HepG2 (cell line): ENCODE results near the gene PCIF1. TPM values are rescaled to one million over a fixed set of nuclear protein-coding genes. Genes with fewer than 3 reads are reported as not detected.

Experiments
- ASH2L ChIP-seq: fragments of 300-600, 200-600 bp; sonication (generic); IDR thresholded peaks from 2 replicates; pipeline ENCODE4 v1.7.0; 2017; ENCODE audit warnings: low read depth, mild to moderate bottlenecking, moderate library complexity, mixed read lengths, low read length; ENCODE audit not compliant: insufficient read length
- SRSF4 ChIP-seq: fragments of 200-400 bp; formaldehyde crosslinking; IDR thresholded peaks from one replicate; pipeline ENCODE4 v1.6.1; 2018; ENCODE audit warnings: mild to moderate bottlenecking, low read depth, low read length, moderate library complexity; ENCODE audit not compliant: poor library complexity, severe bottlenecking
- THAP11 ChIP-seq: IDR thresholded peaks from 2 replicates; pipeline ENCODE4 v1.6.1; 2016; ENCODE audit warnings: missing biosample characterization, missing genetic modification reagents
- ZNF30 ChIP-seq: sonication (generic); formaldehyde crosslinking; IDR thresholded peaks from 2 replicates; pipeline ENCODE4 v1.5.0; 2020; ENCODE audit warnings: mild to moderate bottlenecking, missing genetic modification reagents
- ZNF644 ChIP-seq: IDR thresholded peaks from 2 replicates; pipeline ENCODE4 v1.6.1; 2016; ENCODE audit warnings: low read depth
- ZNF670 ChIP-seq: sonication (generic); formaldehyde crosslinking; IDR thresholded peaks from 2 replicates; pipeline ENCODE4 v1.8.0; 2022; ENCODE audit warnings: mild to moderate bottlenecking, missing genetic modification reagents, borderline replicate concordance
- ZNF672 ChIP-seq: sonication (generic); formaldehyde crosslinking; IDR thresholded peaks from 2 replicates; pipeline ENCODE4 v1.8.1; 2022; ENCODE audit warnings: missing genetic modification reagents
- polyA plus RNA-seq, 8 experiments: library from polyadenylated mRNA; depleted of rRNA in 3 of 8; stranded (reverse) in 7 of 8; unstranded in 1 of 8; fragments of >200 nt; fragmentation: Illumina TruSeq in 4 of 8; extraction: Trizol in 4 of 8; gene quantifications; 2 replicates each; pipeline versions ENCODE4 v1.2.1 to v1.2.3, GENCODE V29; 2011 to 2016; ENCODE audit warnings: low read depth in 4 of 8, missing spikeins in 1 of 8, mixed read lengths in 1 of 8; ENCODE audit not compliant: insufficient read depth in 1 of 8
- total RNA-seq, 5 experiments: library from RNA; depleted of rRNA; stranded (reverse); fragments of >200 nt; fragmentation: Illumina TruSeq; extraction: Trizol; gene quantifications; 2 replicates each; pipeline ENCODE4 v1.2.3, GENCODE V29; 2016; ENCODE audit warnings: low read depth in 1 of 5
- TF ChIP-seq, protein P1 (sequence below): IDR thresholded peaks from 2 replicates; pipeline ENCODE4 v1.6.1; 2016
- TF ChIP-seq, protein P2 (sequence below): sonication (generic); formaldehyde crosslinking; IDR thresholded peaks from 2 replicates; pipeline ENCODE4 v1.5.0; 2020; ENCODE audit warnings: mild to moderate bottlenecking, missing genetic modification reagents
- TF ChIP-seq, protein P3 (sequence below): sonication (generic); formaldehyde crosslinking; IDR thresholded peaks from 2 replicates; pipeline ENCODE4 v1.4.0; 2020; ENCODE audit warnings: mild to moderate bottlenecking, missing genetic modification reagents
- TF ChIP-seq, protein P4 (sequence below): IDR thresholded peaks from 2 replicates; pipeline ENCODE4 v1.6.1; 2018; ENCODE audit warnings: missing genetic modification reagents
- TF ChIP-seq, protein P5 (sequence below): sonication (generic); formaldehyde crosslinking; IDR thresholded peaks from 2 replicates; pipeline ENCODE4 v1.4.0; 2020; ENCODE audit warnings: missing genetic modification reagents, mild to moderate bottlenecking, borderline replicate concordance
- TF ChIP-seq, protein P6 (sequence below): sonication (generic); formaldehyde crosslinking; IDR thresholded peaks from one replicate; pipeline ENCODE4 v1.5.1; 2020; ENCODE audit warnings: mild to moderate bottlenecking, missing genetic modification reagents; ENCODE audit errors: not compliant biosample characterization

Gene PCIF1
- total and polyA plus RNA-seq, 2 of the 13 experiments (the other 11 are each of a cell fraction or from before 2014, with no cell fraction given) = 20.9 to 24.4 TPM

DNA sequence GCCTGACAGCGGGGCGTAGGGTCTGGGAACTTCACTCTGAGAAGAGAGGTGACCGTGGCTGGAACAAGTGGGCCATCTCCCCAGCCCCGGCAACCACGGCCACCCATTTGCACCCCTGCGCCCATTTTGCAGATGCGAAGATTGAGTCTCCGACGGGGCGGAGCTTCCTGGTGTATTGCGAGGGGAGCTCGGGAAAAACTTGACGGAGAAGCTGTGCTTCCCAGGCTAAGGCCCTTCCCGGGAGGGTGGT is 36.9 kb downstream of the PCIF1 start (continued):
- TF ChIP-seq, protein P1, sequence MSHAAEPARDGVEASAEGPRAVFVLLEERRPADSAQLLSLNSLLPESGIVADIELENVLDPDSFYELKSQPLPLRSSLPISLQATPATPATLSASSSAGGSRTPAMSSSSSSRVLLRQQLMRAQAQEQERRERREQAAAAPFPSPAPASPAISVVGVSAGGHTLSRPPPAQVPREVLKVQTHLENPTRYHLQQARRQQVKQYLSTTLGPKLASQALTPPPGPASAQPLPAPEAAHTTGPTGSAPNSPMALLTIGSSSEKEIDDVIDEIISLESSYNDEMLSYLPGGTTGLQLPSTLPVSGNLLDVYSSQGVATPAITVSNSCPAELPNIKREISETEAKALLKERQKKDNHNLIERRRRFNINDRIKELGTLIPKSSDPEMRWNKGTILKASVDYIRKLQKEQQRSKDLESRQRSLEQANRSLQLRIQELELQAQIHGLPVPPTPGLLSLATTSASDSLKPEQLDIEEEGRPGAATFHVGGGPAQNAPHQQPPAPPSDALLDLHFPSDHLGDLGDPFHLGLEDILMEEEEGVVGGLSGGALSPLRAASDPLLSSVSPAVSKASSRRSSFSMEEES (CRISPR knock-in tag) = peak; percentile 72; the same call in 1 of the 2 replicates
- TF ChIP-seq, protein P2, sequence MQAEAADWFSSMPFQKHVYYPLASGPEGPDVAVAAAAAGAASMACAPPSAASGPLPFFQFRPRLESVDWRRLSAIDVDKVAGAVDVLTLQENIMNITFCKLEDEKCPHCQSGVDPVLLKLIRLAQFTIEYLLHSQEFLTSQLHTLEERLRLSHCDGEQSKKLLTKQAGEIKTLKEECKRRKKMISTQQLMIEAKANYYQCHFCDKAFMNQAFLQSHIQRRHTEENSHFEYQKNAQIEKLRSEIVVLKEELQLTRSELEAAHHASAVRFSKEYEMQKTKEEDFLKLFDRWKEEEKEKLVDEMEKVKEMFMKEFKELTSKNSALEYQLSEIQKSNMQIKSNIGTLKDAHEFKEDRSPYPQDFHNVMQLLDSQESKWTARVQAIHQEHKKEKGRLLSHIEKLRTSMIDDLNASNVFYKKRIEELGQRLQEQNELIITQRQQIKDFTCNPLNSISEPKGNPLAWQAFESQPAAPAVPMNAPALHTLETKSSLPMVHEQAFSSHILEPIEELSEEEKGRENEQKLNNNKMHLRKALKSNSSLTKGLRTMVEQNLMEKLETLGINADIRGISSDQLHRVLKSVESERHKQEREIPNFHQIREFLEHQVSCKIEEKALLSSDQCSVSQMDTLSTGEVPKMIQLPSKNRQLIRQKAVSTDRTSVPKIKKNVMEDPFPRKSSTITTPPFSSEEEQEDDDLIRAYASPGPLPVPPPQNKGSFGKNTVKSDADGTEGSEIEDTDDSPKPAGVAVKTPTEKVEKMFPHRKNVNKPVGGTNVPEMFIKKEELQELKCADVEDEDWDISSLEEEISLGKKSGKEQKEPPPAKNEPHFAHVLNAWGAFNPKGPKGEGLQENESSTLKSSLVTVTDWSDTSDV (CRISPR knock-in tag) = no peak
- TF ChIP-seq, protein P3, sequence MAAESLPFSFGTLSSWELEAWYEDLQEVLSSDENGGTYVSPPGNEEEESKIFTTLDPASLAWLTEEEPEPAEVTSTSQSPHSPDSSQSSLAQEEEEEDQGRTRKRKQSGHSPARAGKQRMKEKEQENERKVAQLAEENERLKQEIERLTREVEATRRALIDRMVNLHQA (CRISPR knock-in tag) = peak; percentile 60; the same call in 1 of the 2 replicates
- TF ChIP-seq ZNF672 (no peak), ZNF30 (no peak), THAP11 (CRISPR knock-in tag) (no peak), SRSF4 (no peak), ASH2L (no peak), ZNF670 (CRISPR knock-in tag) (peak; percentile 29; the same call in 1 of the 2 replicates), ZNF644 (no peak)
- TF ChIP-seq, protein P4, sequence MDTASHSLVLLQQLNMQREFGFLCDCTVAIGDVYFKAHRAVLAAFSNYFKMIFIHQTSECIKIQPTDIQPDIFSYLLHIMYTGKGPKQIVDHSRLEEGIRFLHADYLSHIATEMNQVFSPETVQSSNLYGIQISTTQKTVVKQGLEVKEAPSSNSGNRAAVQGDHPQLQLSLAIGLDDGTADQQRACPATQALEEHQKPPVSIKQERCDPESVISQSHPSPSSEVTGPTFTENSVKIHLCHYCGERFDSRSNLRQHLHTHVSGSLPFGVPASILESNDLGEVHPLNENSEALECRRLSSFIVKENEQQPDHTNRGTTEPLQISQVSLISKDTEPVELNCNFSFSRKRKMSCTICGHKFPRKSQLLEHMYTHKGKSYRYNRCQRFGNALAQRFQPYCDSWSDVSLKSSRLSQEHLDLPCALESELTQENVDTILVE (CRISPR knock-in tag) = no peak
- TF ChIP-seq, protein P5, sequence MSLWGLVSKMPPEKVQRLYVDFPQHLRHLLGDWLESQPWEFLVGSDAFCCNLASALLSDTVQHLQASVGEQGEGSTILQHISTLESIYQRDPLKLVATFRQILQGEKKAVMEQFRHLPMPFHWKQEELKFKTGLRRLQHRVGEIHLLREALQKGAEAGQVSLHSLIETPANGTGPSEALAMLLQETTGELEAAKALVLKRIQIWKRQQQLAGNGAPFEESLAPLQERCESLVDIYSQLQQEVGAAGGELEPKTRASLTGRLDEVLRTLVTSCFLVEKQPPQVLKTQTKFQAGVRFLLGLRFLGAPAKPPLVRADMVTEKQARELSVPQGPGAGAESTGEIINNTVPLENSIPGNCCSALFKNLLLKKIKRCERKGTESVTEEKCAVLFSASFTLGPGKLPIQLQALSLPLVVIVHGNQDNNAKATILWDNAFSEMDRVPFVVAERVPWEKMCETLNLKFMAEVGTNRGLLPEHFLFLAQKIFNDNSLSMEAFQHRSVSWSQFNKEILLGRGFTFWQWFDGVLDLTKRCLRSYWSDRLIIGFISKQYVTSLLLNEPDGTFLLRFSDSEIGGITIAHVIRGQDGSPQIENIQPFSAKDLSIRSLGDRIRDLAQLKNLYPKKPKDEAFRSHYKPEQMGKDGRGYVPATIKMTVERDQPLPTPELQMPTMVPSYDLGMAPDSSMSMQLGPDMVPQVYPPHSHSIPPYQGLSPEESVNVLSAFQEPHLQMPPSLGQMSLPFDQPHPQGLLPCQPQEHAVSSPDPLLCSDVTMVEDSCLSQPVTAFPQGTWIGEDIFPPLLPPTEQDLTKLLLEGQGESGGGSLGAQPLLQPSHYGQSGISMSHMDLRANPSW (CRISPR knock-in tag) = no peak
- TF ChIP-seq, protein P6, sequence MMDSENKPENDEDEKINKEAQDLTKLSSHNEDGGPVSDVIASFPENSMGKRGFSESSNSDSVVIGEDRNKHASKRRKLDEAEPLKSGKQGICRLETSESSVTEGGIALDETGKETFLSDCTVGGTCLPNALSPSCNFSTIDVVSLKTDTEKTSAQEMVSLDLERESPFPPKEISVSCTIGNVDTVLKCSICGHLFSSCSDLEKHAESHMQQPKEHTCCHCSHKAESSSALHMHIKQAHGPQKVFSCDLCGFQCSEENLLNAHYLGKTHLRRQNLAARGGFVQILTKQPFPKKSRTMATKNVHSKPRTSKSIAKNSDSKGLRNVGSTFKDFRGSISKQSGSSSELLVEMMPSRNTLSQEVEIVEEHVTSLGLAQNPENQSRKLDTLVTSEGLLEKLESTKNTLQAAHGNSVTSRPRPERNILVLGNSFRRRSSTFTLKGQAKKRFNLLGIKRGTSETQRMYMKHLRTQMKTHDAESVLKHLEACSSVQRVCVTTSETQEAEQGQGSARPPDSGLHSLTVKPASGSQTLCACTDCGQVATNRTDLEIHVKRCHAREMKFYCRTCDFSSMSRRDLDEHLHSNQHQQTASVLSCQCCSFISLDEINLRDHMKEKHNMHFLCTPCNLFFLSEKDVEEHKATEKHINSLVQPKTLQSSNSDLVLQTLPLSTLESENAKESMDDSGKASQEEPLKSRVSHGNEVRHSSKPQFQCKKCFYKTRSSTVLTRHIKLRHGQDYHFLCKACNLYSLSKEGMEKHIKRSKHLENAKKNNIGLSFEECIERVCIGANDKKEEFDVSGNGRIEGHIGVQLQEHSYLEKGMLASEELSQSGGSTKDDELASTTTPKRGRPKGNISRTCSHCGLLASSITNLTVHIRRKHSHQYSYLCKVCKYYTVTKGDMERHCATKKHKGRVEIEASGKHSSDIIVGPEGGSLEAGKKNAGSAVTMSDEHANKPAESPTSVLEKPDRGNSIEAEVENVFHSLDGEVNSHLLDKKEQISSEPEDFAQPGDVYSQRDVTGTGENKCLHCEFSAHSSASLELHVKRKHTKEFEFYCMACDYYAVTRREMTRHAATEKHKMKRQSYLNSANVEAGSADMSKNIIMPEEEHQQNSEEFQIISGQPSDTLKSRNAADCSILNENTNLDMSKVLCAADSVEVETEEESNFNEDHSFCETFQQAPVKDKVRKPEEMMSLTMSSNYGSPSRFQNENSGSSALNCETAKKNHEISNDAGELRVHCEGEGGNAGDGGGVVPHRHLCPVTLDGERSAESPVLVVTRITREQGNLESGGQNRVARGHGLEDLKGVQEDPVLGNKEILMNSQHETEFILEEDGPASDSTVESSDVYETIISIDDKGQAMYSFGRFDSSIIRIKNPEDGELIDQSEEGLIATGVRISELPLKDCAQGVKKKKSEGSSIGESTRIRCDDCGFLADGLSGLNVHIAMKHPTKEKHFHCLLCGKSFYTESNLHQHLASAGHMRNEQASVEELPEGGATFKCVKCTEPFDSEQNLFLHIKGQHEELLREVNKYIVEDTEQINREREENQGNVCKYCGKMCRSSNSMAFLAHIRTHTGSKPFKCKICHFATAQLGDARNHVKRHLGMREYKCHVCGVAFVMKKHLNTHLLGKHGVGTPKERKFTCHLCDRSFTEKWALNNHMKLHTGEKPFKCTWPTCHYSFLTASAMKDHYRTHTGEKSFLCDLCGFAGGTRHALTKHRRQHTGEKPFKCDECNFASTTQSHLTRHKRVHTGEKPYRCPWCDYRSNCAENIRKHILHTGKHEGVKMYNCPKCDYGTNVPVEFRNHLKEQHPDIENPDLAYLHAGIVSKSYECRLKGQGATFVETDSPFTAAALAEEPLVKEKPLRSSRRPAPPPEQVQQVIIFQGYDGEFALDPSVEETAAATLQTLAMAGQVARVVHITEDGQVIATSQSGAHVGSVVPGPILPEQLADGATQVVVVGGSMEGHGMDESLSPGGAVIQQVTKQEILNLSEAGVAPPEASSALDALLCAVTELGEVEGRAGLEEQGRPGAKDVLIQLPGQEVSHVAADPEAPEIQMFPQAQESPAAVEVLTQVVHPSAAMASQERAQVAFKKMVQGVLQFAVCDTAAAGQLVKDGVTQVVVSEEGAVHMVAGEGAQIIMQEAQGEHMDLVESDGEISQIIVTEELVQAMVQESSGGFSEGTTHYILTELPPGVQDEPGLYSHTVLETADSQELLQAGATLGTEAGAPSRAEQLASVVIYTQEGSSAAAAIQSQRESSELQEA (CRISPR knock-in tag) = no peak
